Measurements from ENCODE around the gene PARP14. TPM values are rescaled to one million over a fixed set of nuclear protein-coding genes. Genes with fewer than 3 reads are reported as not detected.

Gene PARP14
- total and polyA plus RNA-seq, 2 donors (not counting 1 experiment from before 2014, with no cell fraction given) = 113 to 188 TPM

GRCh38 chr3:122719273-122719921, 38.8 kb downstream of the PARP14 start:
- DNase-seq (no peak), ATAC-seq (ENCODE audit: low read depth) (no peak)
- Histone ChIP-seq H3K79me2 (ENCODE audit: control insufficient read depth, insufficient read depth, low read length) (no peaks in the 10 kb centered on the region), H3K9me3 (ENCODE audit: control extremely low read depth in 1 of 3, control insufficient read depth in 2 of 3, insufficient read depth in 1 of 3, low read length in 2 of 3) (no peaks in the 10 kb centered on the region), H3K27me3 (replicated peaks in 1 of 4; ENCODE audit: control extremely low read depth in 1 of 4, control insufficient read depth in 3 of 4, insufficient read depth in 4 of 4, low read length in 3 of 4) (no peaks in the 10 kb centered on the region), H3K36me3 (replicated peaks in 1 of 2; ENCODE audit: control extremely low read depth in 1 of 2, control insufficient read depth in 1 of 2, extremely low read depth in 1 of 2, insufficient read depth in 2 of 2, low read length in 1 of 2) (peaks cover 4 to 76% of the 10 kb centered on the region in 2 experiments), H2AFZ (ENCODE audit: insufficient read depth, low read depth, low read length, poor library complexity, severe bottlenecking) (no peak overlapping the region), H3K4me2 (replicated peaks; ENCODE audit: low read depth, low read length, poor library complexity, severe bottlenecking) (no peak overlapping the region), H3K4me3 (ENCODE audit: control extremely low read depth in 1 of 5, extremely low read depth in 1 of 5, insufficient read depth in 1 of 5, low read depth in 2 of 5, low read length in 4 of 5) (no peak overlapping the region), H3K4me1 (ENCODE audit: control insufficient read depth in 2 of 2, insufficient read depth in 2 of 2, low read length in 2 of 2) (peaks cover 11 to 19% of the 10 kb centered on the region in 2 donors), H3K27ac (ENCODE audit: low read length in 2 of 2) (peak overlapping the region in 1 of 2 donors; percentile 86), H4K20me1 (ENCODE audit: control insufficient read depth, insufficient read depth, low read length, poor library complexity, severe bottlenecking) (no peaks in the 10 kb centered on the region), H3K9ac (ENCODE audit: low read length) (no peak overlapping the region)
- POLR2A ChIA-PET = no interaction called here
- Mint-ChIP-seq H3K9me3 (ENCODE audit: insufficient read depth) (no peaks in the 10 kb centered on the region), H3K27me3 (no peaks in the 10 kb centered on the region), H3K4me1 (peaks cover 23% of the 10 kb centered on the region), H3K4me3 (no peak overlapping the region), H3K27ac (peak overlapping the region; percentile 79)
- no peak for TF ChIP-seq CTCF (IDR thresholded peaks at IDR 0.05)
- no peak for TF ChIP-seq EZH2 (IDR thresholded peaks at IDR 0.05; ENCODE audit: borderline replicate concordance, insufficient read depth, low read depth, low read length, poor library complexity, severe bottlenecking)
- CTCF ChIA-PET = no interaction called here
- no CpG with 5 or more reads among the region's 3 CpGs for WGBS (ENCODE audit: insufficient coverage)
- intact Hi-C loops (cut with micrococcal nuclease) = no loop called here

- WGBS (ENCODE audit: insufficient coverage) = 99% methylated on average over 12 of the region's 20 CpGs
- H3K27me3 Mint-ChIP-seq = no peaks in the 10 kb centered on the region
- H2AFZ ChIP-seq (ENCODE audit: insufficient read depth, low read depth, low read length, poor library complexity, severe bottlenecking) = no peak overlapping the region
- H3K27ac ChIP-seq (ENCODE audit: low read length in 2 of 2) = no peak overlapping the region
- H4K20me1 ChIP-seq (ENCODE audit: control insufficient read depth, insufficient read depth, low read length, poor library complexity, severe bottlenecking) = peaks cover 5% of the 10 kb centered on the region
- H3K36me3 ChIP-seq (replicated peaks in 1 of 2; ENCODE audit: control extremely low read depth in 1 of 2, control insufficient read depth in 1 of 2, extremely low read depth in 1 of 2, insufficient read depth in 2 of 2, low read length in 1 of 2) = peaks cover 0 to 37% of the 10 kb centered on the region in 2 experiments
- ChIA-PET CTCF (no interaction called here), POLR2A (no interaction called here)
- H3K27me3 ChIP-seq (replicated peaks in 1 of 4; ENCODE audit: control extremely low read depth in 1 of 4, control insufficient read depth in 3 of 4, insufficient read depth in 4 of 4, low read length in 3 of 4) = no peaks in the 10 kb centered on the region
- H3K27ac Mint-ChIP-seq = no peak overlapping the region
- H3K9me3 Mint-ChIP-seq (ENCODE audit: insufficient read depth) = no peaks in the 10 kb centered on the region
- H3K9ac ChIP-seq (ENCODE audit: low read length) = no peak overlapping the region
- peaks cover 0 to 5% (median 0%) of the 10 kb centered on the region in 3 donors for H3K9me3 ChIP-seq (ENCODE audit: control extremely low read depth in 1 of 3, control insufficient read depth in 2 of 3, insufficient read depth in 1 of 3, low read length in 2 of 3)
- H3K4me1 Mint-ChIP-seq = peaks cover 16% of the 10 kb centered on the region
- no peak overlapping the region for H3K4me3 Mint-ChIP-seq
- no peak for DNase-seq
- intact Hi-C loops (cut with micrococcal nuclease) = no loop called here
- no peaks in the 10 kb centered on the region for H3K79me2 ChIP-seq (ENCODE audit: control insufficient read depth, insufficient read depth, low read length)
- TF ChIP-seq EZH2 (IDR thresholded peaks at IDR 0.05; ENCODE audit: borderline replicate concordance, insufficient read depth, low read depth, low read length, poor library complexity, severe bottlenecking) (no peak), CTCF (IDR thresholded peaks at IDR 0.05) (no peak)
- H3K4me2 ChIP-seq (replicated peaks; ENCODE audit: low read depth, low read length, poor library complexity, severe bottlenecking) = no peak overlapping the region
- H3K4me3 ChIP-seq (ENCODE audit: control extremely low read depth in 1 of 5, extremely low read depth in 1 of 5, insufficient read depth in 1 of 5, low read depth in 2 of 5, low read length in 4 of 5) = no peak overlapping the region
- H3K4me1 ChIP-seq (ENCODE audit: control insufficient read depth in 2 of 2, insufficient read depth in 2 of 2, low read length in 2 of 2) = peaks cover 11 to 17% of the 10 kb centered on the region in 2 donors
- ATAC-seq (ENCODE audit: low read depth) = no peak
Observed at GRCh38 chr3:122725106-122725505, 44.5 kb downstream of the PARP14 start.
